Non-pigmented ciliary epithelial cell (primary cell): ENCODE data around the gene PCNX1.

ENCODE experiments used
- DNase-seq: peaks from one replicate; pipeline ENCODE4 v3.0.0-alpha.2; 2010; ENCODE audit warnings: low read depth

The PCNX1 gene

DNA sequence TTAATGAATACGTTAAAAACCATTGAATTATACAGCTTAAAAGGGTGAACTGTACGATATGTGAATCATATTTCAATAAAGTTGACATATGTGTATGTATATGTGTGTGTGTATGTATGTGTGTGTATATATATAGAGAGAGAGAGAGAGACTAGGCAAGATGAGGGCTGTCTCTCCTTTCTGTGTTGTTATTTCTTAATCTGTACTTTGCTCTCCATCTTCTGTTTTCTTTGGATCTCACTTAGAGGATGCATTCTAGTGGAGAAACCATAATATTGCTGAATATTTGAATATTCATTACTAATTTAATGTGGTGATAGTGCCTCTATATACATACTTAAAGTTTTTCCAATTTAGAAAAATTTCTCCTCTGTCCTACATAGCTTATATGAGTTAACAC lies 50.5 kb downstream of the PCNX1 start:
- DNase-seq = no peak

DNA sequence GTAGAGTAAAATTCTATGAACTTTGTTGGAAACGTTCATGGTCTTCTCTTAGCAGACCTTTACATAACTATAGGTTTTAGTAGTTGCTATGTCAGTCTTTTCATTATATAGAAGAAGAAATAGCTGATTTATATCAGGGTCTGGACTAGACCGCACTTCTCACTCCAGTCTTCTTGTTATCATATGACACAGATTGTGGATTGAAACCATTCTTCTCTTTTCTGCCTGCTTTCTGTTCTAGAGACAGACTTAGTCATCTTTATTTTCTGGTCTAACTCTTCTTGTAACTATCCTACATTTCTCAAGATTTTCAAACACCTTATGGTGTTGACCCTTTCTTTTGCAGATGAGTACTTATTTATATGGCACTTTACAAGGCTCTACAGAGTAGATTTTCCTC lies 55.7 kb downstream of the PCNX1 start:
- DNase-seq = no peak

DNA sequence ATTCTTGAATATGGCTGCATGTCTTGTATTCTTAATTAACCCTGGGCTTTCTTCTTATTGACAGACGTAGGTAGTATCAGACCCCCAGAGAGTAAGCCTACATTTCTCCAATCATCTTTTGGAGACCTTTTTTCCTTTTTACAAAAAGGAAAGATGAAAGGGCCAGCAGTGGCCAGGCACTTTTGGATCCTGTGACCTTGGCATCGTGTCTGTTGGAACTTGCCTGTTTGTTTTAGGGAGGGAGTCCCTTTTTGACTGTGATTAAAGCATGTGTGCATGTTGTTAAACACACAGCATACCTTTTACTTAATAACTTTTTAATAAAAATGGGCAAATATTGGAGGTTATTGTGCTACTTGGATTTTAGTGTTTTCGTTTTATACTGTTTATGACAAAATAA lies 57.2 kb downstream of the PCNX1 start:
- DNase-seq = no peak

DNA sequence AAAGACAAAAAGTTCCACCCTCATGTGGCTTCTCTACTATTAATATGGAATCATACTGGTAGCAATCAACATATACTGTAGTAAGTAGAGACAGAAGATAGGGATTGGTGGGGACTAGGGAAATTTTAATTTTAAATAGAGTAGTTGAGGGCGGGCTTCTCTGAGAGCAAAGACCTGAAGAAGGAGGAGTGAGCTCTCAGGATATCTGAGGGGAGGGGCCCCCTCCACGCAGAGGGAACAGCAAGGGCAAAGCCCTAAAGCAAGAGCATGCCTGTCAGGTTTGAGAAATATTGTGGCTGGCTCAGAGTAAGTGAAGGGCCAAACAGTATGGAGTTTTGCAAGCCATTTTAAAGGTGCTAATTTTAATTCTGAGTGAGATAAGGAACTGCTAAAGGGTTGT lies 64.3 kb downstream of the PCNX1 start:
- no peak for DNase-seq

DNA sequence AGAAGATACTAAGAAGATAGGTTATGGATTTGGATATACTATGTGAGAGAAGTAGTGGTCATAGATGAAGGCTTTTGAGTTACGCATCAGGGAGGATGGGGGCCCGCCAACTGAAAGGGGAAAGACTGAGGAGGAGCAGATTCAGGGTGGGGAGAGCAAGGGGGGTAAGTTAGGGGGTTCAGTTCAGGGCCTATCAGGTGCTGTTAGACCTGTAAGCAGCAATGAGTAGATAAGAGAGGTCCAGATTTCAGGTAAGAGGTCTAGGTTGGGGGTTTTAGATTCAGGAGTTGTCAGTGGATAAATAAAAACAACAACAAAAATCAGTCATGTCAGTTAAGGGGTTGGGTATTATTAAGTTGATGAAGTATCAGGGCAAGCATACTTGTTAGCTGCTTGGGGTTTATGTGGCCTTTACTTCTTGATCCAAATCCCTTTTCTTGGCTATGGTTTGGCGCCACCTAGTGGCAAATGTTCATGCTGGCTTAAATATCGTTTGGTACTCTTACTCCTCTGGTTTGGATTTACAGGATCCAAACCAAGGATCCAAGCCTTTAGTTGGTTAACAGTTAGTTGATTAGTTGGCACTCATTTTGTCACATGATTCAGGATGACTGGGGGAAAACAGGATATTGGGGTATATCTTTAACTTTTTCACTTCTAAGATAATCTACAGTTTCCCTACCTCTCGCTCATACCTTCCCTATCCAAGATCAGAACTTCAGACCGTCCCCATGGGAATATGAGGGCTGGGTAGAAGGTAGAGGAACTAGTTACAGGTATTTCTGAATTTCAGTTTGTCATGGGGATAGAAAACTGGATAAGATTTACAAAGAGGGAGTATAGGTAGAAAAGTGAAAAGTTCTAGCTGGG lies 65.1 kb downstream of the PCNX1 start:
- peak; percentile 69 for DNase-seq

DNA sequence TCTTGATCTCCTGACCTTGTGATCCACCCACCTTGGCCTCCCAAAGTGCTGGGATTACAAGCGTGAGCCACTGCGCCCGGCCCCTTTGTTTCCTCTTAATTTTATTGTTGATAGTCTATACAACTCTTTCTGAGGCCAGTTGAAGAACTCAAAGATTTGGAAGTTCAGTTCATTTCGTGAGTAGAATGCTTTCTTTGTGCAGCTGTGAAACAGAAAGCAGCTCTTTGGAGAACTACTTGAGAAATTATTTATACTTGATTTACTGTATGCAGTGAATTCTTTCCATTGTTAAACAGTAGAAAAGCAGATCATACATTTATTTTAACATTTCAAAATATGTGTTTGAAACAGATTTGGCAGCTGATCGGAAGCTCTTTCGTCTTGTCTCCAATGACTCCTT lies 69.3 kb downstream of the PCNX1 start:
- no peak for DNase-seq

DNA sequence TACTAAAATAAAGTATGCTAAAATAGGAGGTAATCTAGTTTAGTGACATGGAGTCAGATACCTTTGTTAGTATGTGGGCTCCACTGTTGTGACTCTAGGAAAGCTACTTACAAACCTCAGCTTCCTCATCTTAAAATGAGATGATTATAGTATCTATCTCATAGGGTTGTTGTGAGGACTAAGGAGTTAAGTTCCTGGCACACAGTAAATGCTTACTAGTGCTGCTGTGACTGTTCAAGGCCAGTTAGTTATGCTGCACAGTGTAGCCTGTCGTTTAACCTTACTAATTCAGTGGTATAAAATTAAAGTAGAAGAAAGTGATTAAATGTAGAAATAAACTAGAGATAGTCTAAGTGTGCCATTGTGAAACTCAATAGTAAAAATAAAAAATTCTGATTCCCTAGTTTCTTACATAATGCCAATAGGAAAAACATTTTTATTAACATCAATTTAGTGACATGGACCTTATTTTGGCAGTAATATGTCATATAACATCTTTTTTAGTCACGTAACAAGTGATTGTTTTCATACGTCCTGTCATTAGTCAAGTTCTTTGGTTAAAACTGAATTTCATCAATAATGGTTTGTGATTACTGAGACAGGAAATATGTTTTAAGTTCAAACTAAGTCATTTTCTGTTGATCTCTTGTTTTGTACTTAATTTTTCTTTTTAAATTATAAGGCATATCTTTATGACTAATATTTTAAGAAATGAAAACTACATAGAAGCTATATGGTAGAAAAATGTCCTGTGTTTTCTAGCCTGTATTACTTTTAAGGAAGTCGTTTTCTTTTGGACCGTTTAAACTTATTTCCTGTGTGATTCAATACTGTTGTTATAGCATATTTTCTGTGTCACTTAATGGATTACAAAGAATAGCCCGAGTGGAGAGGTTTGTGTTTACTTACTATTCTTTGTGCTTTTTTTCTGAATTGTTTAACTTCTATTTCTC lies 74.0 kb downstream of the PCNX1 start:
- DNase-seq = no peak

DNA sequence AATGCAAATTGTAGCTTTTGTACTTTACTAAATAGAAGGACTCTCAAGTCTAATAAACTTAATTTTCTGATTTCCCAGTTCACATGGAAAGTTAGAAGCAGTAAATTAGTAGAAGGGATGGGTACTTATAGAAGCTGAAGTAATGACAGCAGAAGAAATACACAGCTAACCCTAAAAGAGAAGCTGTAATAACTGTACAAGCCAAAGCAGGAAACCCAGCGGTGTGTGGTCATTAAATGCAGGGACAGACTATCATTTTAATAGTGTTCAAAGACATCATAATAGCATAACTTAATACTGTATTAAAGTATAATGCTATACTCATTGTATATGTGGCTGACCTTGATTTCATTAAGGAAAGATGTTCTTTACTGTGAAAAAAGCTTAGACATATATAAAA lies 74.9 kb downstream of the PCNX1 start:
- DNase-seq = no peak

DNA sequence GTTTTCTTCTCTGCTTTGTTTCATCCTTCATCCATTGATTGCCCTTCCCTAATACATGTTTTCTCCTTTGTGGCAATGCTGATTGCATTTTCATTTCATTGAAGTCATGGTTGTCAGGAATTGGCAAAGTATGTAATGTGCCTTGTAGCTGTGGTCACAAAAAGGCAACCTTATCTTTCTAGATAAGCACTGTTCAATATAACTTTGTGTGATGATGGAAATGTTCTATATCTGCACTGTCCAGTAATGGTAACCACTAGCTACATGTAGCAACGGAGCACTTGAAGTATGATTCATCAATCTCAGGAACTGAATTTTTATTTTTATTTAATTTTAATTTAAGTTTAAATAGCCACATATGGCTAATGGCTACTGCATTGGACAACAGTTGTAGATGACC lies 79.8 kb downstream of the PCNX1 start:
- DNase-seq = no peak

DNA sequence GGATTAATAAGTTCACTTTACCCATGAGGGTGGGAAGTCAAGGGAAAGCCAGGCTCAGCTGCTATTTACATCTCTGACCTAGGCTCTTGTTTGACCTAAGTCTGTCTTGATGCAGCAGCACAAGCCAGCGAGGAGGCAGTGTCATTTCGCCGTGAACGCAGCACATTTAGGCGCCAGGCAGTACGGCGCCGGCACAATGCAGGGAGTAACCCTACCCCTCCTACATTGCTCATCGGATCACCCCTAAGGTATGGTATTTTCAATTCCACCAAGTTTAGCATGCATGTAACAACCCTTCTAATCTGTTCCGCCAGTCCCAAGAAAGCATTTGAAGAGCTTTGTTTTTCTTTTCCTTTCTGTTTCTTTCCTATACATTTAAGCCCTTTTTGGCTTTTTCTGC lies 81.2 kb downstream of the PCNX1 start:
- DNase-seq = no peak

DNA sequence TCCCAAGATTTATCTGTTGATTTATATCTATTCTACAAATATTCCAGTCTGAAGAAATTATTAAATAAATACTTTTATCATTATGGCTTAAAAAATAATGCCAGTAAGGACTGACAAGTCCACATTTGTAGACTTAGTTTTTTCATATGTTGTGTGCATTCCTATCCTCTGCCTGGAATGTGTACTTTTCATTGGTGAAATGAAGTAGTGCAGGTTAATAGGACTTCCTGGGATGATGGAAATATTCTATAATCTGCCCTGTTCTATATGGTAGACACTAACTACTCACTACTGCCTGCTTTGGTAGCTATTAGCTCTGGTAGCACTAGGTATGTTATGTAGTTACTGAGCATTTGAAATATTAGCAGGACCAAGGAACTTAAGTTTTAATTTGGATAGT lies 86.7 kb downstream of the PCNX1 start:
- DNase-seq = no peak

DNA sequence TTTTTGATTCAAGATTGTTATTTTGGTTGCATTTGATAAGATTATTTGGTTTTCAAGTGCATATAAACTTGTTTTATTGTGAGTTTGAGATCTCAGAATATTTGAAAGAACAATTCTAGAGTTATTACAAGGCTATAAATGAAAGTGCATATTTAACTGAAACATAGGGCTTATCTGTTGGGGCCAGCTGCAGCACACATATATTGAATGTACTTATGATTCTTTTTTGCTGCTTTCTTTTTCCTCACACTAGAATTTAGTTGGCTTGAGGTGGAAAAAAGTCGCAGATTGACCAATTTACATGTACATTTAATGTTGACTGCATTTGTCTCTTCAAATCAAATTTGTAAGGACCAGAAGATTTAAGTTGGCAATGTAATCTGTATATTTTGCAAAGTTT lies 88.0 kb downstream of the PCNX1 start:
- no peak for DNase-seq

DNA sequence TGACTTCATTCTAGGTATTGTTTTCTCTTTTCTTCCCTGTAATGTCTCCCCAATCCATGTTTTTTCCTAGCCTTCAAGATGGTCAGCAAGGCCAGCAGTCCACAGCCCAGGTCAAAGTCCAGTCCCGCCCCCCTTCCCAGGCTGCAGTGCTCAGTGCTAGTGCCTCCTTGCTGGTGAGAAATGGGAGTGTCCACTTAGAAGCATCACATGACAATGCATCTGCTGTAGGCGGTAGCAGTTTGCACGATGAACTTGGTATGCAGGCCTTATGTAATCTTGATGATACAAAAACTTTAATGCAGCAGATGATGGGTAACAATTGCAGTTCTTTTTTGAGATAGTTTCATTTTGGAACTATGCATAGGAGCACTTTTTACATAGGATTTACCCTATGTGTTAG lies 88.4 kb downstream of the PCNX1 start:
- no peak for DNase-seq

DNA sequence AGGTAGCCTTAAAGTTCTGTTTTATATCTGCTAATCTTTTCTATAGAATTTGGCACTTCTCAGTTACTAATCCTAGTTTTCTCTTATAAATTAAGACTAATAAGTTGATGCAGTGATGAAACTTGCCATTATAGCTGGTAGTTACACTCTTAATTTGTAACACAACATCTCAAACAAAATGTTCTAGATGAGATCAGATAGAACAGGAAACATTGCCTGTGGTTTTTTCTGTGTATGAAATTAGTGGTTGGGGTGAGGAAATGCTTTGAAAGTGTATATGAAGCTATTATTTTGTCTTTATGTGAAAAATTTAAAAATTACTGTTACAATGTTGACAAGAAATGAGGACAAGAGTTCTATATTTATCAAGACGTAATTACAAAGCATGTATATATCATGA lies 91.9 kb downstream of the PCNX1 start:
- no peak for DNase-seq

DNA sequence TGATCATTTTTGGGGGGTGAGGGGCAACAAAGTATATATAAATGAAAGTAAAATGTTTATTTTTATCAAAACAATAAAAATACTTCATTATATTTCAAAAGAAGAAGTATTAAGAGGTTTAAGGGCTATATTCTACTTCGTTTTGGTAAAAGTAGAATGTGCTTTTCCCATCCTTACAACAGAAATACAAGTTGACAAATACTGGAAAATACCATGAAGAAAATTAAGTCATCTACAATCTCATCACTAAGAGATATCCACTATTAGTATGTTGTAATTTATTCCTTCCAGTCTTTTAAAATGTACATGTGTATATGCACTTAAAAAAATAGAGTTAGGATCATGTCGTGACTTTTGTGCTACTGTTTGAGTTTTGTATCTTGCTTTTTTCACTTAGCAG lies 92.8 kb downstream of the PCNX1 start:
- no peak for DNase-seq

DNA sequence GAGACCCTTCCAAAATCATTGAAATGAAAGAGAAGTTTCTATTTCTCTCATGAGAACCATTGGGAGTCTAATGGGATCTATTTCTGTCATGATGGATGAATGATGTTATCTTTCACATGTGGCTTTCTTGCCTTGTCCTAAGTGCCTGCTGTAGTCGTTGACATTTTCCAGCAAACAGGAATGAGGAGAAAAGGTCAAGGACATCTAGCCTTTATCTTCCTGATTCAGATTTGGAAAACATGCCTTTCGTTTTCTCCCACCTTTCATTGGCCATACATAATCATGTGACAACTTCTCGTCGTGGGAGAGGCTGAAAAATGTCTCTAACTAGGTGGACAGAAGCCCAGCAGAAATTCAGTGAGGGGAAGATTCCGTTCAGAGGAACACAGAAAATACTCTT lies 94.5 kb downstream of the PCNX1 start:
- DNase-seq = no peak

DNA sequence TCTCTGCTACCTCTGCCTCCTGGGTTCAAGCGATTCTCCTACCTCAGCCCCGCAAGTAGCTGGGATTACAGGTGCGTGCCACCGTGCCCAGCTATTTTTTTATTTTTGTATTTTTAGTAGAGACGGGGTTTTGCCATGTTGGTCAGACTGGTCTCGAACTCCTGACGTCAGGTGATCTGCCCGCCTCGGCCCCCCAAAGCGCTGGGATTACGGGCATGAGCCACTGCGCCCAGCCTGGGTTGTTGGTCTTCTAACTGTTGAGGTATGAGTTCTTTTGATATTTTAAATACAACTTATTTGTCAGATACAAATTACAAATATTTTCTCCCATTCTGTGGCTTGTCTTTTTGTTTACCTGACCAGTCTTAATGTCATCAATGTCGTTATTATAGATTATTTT lies 95.9 kb downstream of the PCNX1 start:
- DNase-seq = no peak

DNA sequence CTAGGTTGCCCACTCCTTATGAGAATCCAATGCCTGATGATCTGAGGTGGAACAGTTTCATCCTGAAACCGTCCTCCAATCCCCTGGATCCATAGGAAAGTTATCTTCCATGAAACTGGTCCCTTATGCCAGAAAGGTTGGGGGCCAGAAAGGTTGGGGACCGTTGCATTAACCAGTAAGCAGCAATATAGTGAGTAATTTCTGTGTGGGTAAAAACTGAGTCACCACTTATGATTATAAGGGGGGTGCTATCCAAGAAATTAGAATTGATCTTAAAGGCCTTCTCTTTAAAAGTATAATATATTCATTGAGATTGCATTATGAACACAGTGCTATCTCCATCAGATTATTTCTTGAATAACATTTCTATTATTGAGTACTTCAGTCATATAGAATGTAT lies 97.2 kb downstream of the PCNX1 start:
- DNase-seq = no peak

DNA sequence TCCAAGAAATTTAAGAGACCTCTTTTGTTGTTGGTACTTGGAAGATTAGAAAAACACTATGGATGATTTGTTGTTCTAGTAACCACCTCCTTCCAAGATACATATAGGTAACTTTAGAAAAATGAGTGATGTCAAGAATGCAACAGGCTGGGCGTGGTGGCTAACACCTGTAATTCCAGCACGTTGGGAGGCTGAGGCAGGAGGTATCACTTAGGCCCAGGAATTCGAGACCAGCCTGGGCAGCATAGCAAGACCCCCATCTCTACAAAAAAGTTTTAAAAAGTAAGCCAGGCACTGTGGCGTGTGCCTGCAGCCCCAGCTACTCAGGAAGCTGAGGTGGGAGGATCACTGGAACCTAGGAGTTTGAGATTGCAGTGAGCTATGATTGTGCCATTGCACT lies 97.8 kb downstream of the PCNX1 start:
- no peak for DNase-seq

DNA sequence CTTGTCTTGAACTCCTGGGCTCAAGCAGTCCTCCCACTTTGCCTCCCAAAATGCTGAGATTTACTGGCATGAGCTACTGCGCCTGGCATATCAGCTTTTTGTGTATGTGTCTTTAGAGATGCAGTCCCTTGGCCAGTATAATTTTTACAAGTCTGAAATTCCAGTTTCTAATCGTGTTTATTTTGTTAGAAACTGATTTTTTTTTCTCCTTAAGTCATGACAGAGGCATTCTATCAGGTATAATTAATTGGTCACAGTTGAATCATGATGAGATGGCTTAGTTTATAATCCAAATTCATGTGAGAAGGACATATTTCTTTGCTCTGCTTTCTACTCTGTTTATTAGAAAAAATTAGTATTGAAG lies 98.9 kb downstream of the PCNX1 start:
- DNase-seq = no peak

DNA sequence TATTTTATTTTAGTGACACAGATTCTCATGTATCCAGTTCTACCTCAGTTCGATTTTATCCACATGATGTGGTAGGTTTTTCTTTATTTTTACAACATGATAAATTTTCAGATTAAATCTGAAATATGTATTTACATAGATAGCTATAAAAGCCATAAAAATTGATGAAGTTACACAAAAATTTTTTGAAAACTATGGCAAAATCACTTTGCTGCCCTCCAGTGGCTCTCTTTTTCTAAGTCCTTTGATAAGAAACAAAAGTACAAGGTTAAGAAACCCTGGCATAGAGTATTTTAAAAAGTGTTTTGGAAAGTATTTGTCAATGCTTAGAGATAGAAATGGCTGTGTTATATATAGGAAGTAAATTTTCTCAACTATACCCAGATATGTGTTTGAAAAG lies 104.2 kb downstream of the PCNX1 start:
- no peak for DNase-seq

DNA sequence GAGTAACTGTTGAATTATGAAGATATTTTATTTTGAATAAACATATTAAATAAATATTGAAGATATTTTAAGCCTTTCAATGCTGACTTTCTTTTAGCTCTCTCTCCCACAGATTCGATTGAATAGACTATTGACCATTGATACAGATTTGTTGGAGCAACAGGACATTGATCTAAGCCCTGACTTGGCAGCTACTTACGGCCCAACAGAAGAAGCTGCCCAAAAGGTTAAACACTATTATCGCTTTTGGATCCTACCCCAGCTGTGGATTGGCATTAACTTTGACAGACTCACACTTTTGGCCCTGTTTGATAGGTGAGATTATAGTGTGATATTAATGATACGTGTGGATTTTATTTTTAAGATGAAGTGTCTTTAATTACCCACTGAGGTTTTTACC lies 105.6 kb downstream of the PCNX1 start:
- DNase-seq = no peak

DNA sequence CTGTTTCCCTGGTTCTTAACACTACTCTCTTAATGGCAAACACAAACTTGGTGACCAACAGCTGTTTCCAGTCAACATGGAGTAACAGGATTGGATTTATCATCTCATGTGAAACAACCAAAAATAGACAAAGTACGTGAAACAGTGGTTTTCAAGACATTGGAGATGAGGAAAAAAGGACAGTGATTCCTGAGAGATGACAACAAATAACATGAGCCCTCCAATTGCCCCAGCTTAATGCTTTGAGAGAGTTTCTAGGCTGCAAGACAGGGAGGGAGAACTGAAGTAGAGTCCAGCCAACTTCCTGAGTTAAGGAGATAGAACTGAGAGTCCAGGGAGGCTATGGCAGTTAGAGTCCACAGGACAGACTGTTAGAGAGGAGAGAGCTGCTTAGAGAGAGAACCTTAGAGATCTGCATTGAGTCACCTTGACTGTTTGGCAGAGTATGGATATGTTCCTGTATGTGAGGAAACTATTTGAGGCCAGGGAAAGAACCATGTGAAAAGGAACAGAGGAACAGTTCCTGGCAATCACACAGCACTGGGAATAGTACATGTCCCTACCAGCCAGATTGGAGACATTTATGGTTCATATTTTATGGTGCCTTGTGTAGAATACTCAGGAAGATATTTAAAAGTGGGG lies 106.4 kb downstream of the PCNX1 start:
- no peak for DNase-seq
